IMR-90 (cell line): ENCODE results near the gene TOP3B. TPM values are rescaled to one million over a fixed set of nuclear protein-coding genes. Genes with fewer than 3 reads are reported as not detected.

Source experiments
- ATAC-seq: fragments of 200-7000 bp; cut with Tn5 transposase; 2 replicates; pipeline ENCODE4 v1.9.1; 2020; ENCODE audit warnings: low read depth, mild to moderate bottlenecking, moderate library complexity
- BruUV-seq: library from RNA; stranded (reverse); fragments of 400-500 nt; replicated peaks from 2 replicates; lab custom pipeline; 2021; lab: Mats Ljungman, UMichigan
- CTCF ChIA-PET: fragments of 300-600 bp; formaldehyde crosslinking; extraction: SDS; loops from one replicate; lab custom pipeline; 2021; ENCODE audit warnings: antibody characterized with exemption; lab: Yijun Ruan, JAX
- POLR2A ChIA-PET: fragments of 300-600 bp; sonication (Branson Sonifier 250); formaldehyde crosslinking; loops from one replicate; lab custom pipeline; 2022; ENCODE audit warnings: antibody characterized with exemption; ENCODE audit not compliant: unreplicated experiment; lab: Charles Lee
- DNase-seq: peaks from one replicate; pipeline ENCODE4 v3.0.0; 2013
- H2AFZ ChIP-seq: replicated peaks from 2 replicates; pipeline ENCODE3; 2013; ENCODE audit warnings: low read length, mild to moderate bottlenecking; ENCODE audit not compliant: poor library complexity
- H2AK5ac ChIP-seq: 2 replicates; pipeline ENCODE4 v1.6.1; 2013; ENCODE audit warnings: low read depth, low read length, inconsistent platforms
- H2AK9ac ChIP-seq: replicated peaks from 2 replicates; pipeline ENCODE3; 2013; ENCODE audit warnings: mild to moderate bottlenecking, low read depth, low read length, moderate library complexity; ENCODE audit not compliant: poor library complexity
- H2BK120ac ChIP-seq: 2 replicates; pipeline ENCODE4 v1.6.1; 2013; ENCODE audit warnings: low read depth, low read length, inconsistent platforms
- H2BK15ac ChIP-seq: 3 replicates; pipeline ENCODE4 v1.6.1; 2013; ENCODE audit warnings: low read depth, low read length, inconsistent platforms
- H2BK20ac ChIP-seq: 2 replicates; pipeline ENCODE4 v1.6.1; 2013; ENCODE audit warnings: low read depth, mild to moderate bottlenecking, inconsistent platforms, low read length, moderate library complexity
- H2BK5ac ChIP-seq: 2 replicates; pipeline ENCODE4 v1.6.1; 2013; ENCODE audit warnings: mild to moderate bottlenecking, low read depth, low read length, inconsistent platforms; ENCODE audit not compliant: poor library complexity, severe bottlenecking
- H3K14ac ChIP-seq: replicated peaks from 2 replicates; pipeline ENCODE4 v1.6.1; 2013; ENCODE audit warnings: low read depth, low read length, inconsistent platforms
- H3K18ac ChIP-seq: 2 replicates; pipeline ENCODE4 v1.6.1; 2013; ENCODE audit warnings: low read depth, low read length, control low read depth
- H3K23ac ChIP-seq: 2 replicates; pipeline ENCODE4 v1.6.1; 2013; ENCODE audit warnings: low read depth, low read length, inconsistent platforms
- H3K27ac ChIP-seq: 2 replicates; pipeline ENCODE4 v1.5.1; 2013; ENCODE audit warnings: mild to moderate bottlenecking, control low read depth, low read length; ENCODE audit not compliant: insufficient read depth
- H3K27me3 ChIP-seq: 2 replicates; pipeline ENCODE4 v1.6.1; 2013; ENCODE audit warnings: low read length; ENCODE audit not compliant: control insufficient read depth, insufficient read depth
- H3K36me3 ChIP-seq: 2 replicates; pipeline ENCODE4 v1.6.1; 2013; ENCODE audit warnings: low read length, mixed read lengths; ENCODE audit not compliant: control insufficient read depth, insufficient read depth
- H3K4ac ChIP-seq: 2 replicates; pipeline ENCODE4 v1.6.1; 2013; ENCODE audit warnings: low read depth, low read length, inconsistent platforms
- H3K4me1 ChIP-seq: 2 replicates; pipeline ENCODE4 v1.6.1; 2013; ENCODE audit warnings: low read length, mixed read lengths; ENCODE audit not compliant: control insufficient read depth, insufficient read depth
- H3K4me2 ChIP-seq: 2 replicates; pipeline ENCODE4 v1.6.1; 2013; ENCODE audit warnings: low read depth, mild to moderate bottlenecking, control low read depth, low read length, moderate library complexity
- H3K4me3 ChIP-seq: 2 replicates; pipeline ENCODE4 v1.5.1; 2013; ENCODE audit warnings: low read depth, mild to moderate bottlenecking, control low read depth, low read length, moderate library complexity; ENCODE audit not compliant: insufficient read depth
- H3K56ac ChIP-seq: 2 replicates; pipeline ENCODE4 v1.6.1; 2013; ENCODE audit warnings: low read length, inconsistent platforms; ENCODE audit not compliant: insufficient read depth; ENCODE audit errors: extremely low read depth
- H3K79me1 ChIP-seq, 2 experiments: 2 replicates each; pipeline ENCODE4 v1.6.1; 2013; ENCODE audit warnings: low read length in 2 of 2, inconsistent platforms in 1 of 2, low read depth in 1 of 2
- H3K9ac ChIP-seq: 2 replicates; pipeline ENCODE4 v1.6.1; 2013; ENCODE audit warnings: low read depth, low read length, control low read depth
- H3K9me1 ChIP-seq: 2 replicates; pipeline ENCODE4 v1.6.1; 2013; ENCODE audit warnings: low read length, inconsistent platforms; ENCODE audit not compliant: insufficient read depth
- H3K9me3 ChIP-seq: 2 replicates; pipeline ENCODE4 v1.6.1; 2013; ENCODE audit warnings: low read length; ENCODE audit not compliant: control insufficient read depth, insufficient read depth
- H4K20me1 ChIP-seq: 2 replicates; pipeline ENCODE4 v1.6.1; 2013; ENCODE audit warnings: low read length, inconsistent platforms; ENCODE audit not compliant: insufficient read depth
- H4K5ac ChIP-seq: 2 replicates; pipeline ENCODE4 v1.6.1; 2013; ENCODE audit warnings: mild to moderate bottlenecking, low read depth, low read length, control low read depth
- H4K8ac ChIP-seq, 2 experiments: 2 replicates each; pipeline ENCODE4 v1.6.1; 2013; ENCODE audit warnings: low read depth in 2 of 2, low read length in 2 of 2, control low read depth in 1 of 2, inconsistent platforms in 1 of 2
- H4K91ac ChIP-seq: 2 replicates; pipeline ENCODE4 v1.6.1; 2013; ENCODE audit warnings: low read depth, low read length, inconsistent platforms; ENCODE audit not compliant: insufficient read depth
- BHLHE40 ChIP-seq: fragments of 150-350 bp; IDR thresholded peaks from 2 replicates; pipeline ENCODE4 v1.6.1; 2016; ENCODE audit warnings: mild to moderate bottlenecking, low read depth, low read length
- CEBPB ChIP-seq: IDR thresholded peaks from 2 replicates; pipeline ENCODE4 v1.6.1; 2012; ENCODE audit warnings: low read depth, low read length, improper control_type of control experiment
- CHD1 ChIP-seq: IDR thresholded peaks from 2 replicates; pipeline ENCODE4 v1.6.1; 2012; ENCODE audit warnings: low read depth, low read length, improper control_type of control experiment
- MAFK ChIP-seq: IDR thresholded peaks from 2 replicates; pipeline ENCODE4 v1.6.1; 2012; ENCODE audit warnings: low read depth, low read length, improper control_type of control experiment
- MAZ ChIP-seq: IDR thresholded peaks from 2 replicates; pipeline ENCODE4 v1.6.1; 2012; ENCODE audit warnings: low read depth, mild to moderate bottlenecking, low read length, improper control_type of control experiment, moderate library complexity, borderline replicate concordance
- MXI1 ChIP-seq: IDR thresholded peaks from 2 replicates; pipeline ENCODE4 v1.6.1; 2012; ENCODE audit warnings: low read depth, mild to moderate bottlenecking, low read length, moderate library complexity, borderline replicate concordance
- NFE2L2 ChIP-seq: fragments of 150-350 bp; IDR thresholded peaks from 2 replicates; pipeline ENCODE4 v1.6.1; 2016; ENCODE audit warnings: low read depth, mild to moderate bottlenecking, low read length
- POLR2A ChIP-seq: IDR thresholded peaks from 2 replicates; pipeline ENCODE4 v1.6.1; 2012; ENCODE audit warnings: mild to moderate bottlenecking, low read depth, low read length
- RAD21 ChIP-seq: IDR thresholded peaks from 2 replicates; pipeline ENCODE4 v1.6.1; 2012; ENCODE audit warnings: low read length, improper control_type of control experiment
- RCOR1 ChIP-seq: IDR thresholded peaks from 2 replicates; pipeline ENCODE4 v1.6.1; 2012; ENCODE audit warnings: mild to moderate bottlenecking, low read length, improper control_type of control experiment; ENCODE audit not compliant: insufficient replicate concordance
- RFX5 ChIP-seq: IDR thresholded peaks from 2 replicates; pipeline ENCODE4 v1.8.0; 2012; ENCODE audit warnings: low read depth, mild to moderate bottlenecking, low read length, moderate library complexity
- WGBS, 2 experiments: methylation state at CpG; one replicate each; pipeline versions ENCODE4 v1.1.5 to v1.1.7; 2013; ENCODE audit warnings: missing lambda C conversion rate in 2 of 2; ENCODE audit not compliant: insufficient read length in 1 of 2; ENCODE audit errors: extremely low coverage in 2 of 2; 5-methylcytosine and 5-hydroxymethylcytosine counted together
- dilution Hi-C: fragments of 300-500 bp; cut with HindIII; formaldehyde crosslinking; loops from one replicate; pipeline ENCODE4 v1.14.3; 2018; ENCODE audit warnings: low sequenced_read_pairs; ENCODE audit not compliant: unreplicated experiment
- in situ Hi-C: fragments of 300-500 bp; cut with MboI; formaldehyde crosslinking; loops from 3 replicates; pipeline ENCODE4 v1.14.3; 2019; ENCODE audit warnings: low sequenced_read_pairs, inconsistent platforms, mixed read lengths
- intact Hi-C: fragments of 100-400 bp; cut with micrococcal nuclease; formaldehyde crosslinking; loops from 2 replicates; pipeline ENCODE4 v1.10.0; 2022
- polyA plus RNA-seq, 3 experiments: library from polyadenylated mRNA; depleted of rRNA; stranded (reverse); fragments of >200 nt; gene quantifications; 2 replicates each; pipeline ENCODE4 v1.2.3, GENCODE V29; 2012; ENCODE audit warnings: low replicate concordance in 1 of 3
- total RNA-seq: library from RNA; depleted of rRNA; stranded (reverse); fragments of >200 nt; gene quantifications from 2 replicates; pipeline ENCODE4 v1.2.3, GENCODE V29; 2012
- TF ChIP-seq, protein P1 (sequence below): fragments of 150-350 bp; IDR thresholded peaks from 2 replicates; pipeline ENCODE4 v1.6.1; 2017; ENCODE audit warnings: mild to moderate bottlenecking, antibody characterized with exemption, low read length, low read depth
- TF ChIP-seq, protein P2 (sequence below): fragments of 150-350 bp; IDR thresholded peaks from 2 replicates; pipeline ENCODE4 v1.6.1; 2016; ENCODE audit warnings: low read depth, mild to moderate bottlenecking, low read length, moderate library complexity, borderline replicate concordance
- TF ChIP-seq, protein P3 (sequence below): conservative IDR thresholded peaks from 2 replicates; pipeline ENCODE4 v1.5.1; 2012; ENCODE audit warnings: mild to moderate bottlenecking, low read depth, low read length, improper control_type of control experiment

The TOP3B gene
- total and polyA plus RNA-seq, 2 of the 4 experiments (the other 2 are of a cell fraction) = 23.0 to 23.5 TPM

DNA sequence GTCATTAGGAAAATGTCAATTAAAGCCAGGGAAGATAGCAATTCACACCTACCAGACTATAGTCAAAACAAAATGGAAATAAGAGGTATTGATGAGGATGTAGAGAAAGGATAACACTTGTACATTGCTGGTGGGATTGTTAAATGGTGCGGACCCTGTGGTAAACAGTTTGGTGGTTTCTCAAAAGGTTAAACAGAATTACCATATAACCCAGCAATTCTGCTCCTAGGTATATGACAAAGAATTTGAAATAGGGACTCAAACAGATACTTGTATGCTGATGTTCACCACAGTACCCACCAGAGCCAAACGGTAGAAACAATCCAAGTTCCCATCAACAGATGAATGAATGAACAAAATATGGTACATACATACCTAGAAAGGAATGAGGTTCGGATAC is 33.0 kb upstream of the TOP3B start:
- Histone ChIP-seq H3K14ac (no peak overlapping the region), H3K18ac (no peak overlapping the region), H3K9me3 (no peaks in the 10 kb centered on the region), H3K56ac (no peak overlapping the region), H3K9me1 (no peaks in the 10 kb centered on the region), H3K9ac (no peak overlapping the region), H4K20me1 (no peaks in the 10 kb centered on the region), H2BK5ac (no peak overlapping the region), H3K79me1 (no peaks in the 10 kb centered on the region), H3K4ac (no peak overlapping the region), H3K4me2 (no peak overlapping the region), H4K91ac (no peak overlapping the region), H2BK15ac (no peak overlapping the region), H3K4me1 (no peaks in the 10 kb centered on the region), H2AFZ (no peak overlapping the region), H2BK120ac (no peak overlapping the region), H4K5ac (no peak overlapping the region), H3K36me3 (no peaks in the 10 kb centered on the region), H3K23ac (no peak overlapping the region), H4K8ac (no peak overlapping the region), H3K27me3 (peaks cover 6% of the 10 kb centered on the region), H3K27ac (no peak overlapping the region), H2AK5ac (no peak overlapping the region), H2AK9ac (no peak overlapping the region), H2BK20ac (no peak overlapping the region), H3K4me3 (no peak overlapping the region)
- no peak for TF ChIP-seq MAZ
- TF ChIP-seq MXI1 = no peak
- TF ChIP-seq RCOR1 = no peak
- TF ChIP-seq BHLHE40 = no peak
- no peak for TF ChIP-seq POLR2A
- TF ChIP-seq, protein P1, sequence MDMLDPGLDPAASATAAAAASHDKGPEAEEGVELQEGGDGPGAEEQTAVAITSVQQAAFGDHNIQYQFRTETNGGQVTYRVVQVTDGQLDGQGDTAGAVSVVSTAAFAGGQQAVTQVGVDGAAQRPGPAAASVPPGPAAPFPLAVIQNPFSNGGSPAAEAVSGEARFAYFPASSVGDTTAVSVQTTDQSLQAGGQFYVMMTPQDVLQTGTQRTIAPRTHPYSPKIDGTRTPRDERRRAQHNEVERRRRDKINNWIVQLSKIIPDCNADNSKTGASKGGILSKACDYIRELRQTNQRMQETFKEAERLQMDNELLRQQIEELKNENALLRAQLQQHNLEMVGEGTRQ = no peak
- TF ChIP-seq, protein P2, sequence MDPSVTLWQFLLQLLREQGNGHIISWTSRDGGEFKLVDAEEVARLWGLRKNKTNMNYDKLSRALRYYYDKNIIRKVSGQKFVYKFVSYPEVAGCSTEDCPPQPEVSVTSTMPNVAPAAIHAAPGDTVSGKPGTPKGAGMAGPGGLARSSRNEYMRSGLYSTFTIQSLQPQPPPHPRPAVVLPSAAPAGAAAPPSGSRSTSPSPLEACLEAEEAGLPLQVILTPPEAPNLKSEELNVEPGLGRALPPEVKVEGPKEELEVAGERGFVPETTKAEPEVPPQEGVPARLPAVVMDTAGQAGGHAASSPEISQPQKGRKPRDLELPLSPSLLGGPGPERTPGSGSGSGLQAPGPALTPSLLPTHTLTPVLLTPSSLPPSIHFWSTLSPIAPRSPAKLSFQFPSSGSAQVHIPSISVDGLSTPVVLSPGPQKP = no peak
- TF ChIP-seq CHD1 = no peak
- no peak for TF ChIP-seq CEBPB
- TF ChIP-seq RFX5 = no peak
- TF ChIP-seq RAD21 = no peak
- TF ChIP-seq, protein P3, sequence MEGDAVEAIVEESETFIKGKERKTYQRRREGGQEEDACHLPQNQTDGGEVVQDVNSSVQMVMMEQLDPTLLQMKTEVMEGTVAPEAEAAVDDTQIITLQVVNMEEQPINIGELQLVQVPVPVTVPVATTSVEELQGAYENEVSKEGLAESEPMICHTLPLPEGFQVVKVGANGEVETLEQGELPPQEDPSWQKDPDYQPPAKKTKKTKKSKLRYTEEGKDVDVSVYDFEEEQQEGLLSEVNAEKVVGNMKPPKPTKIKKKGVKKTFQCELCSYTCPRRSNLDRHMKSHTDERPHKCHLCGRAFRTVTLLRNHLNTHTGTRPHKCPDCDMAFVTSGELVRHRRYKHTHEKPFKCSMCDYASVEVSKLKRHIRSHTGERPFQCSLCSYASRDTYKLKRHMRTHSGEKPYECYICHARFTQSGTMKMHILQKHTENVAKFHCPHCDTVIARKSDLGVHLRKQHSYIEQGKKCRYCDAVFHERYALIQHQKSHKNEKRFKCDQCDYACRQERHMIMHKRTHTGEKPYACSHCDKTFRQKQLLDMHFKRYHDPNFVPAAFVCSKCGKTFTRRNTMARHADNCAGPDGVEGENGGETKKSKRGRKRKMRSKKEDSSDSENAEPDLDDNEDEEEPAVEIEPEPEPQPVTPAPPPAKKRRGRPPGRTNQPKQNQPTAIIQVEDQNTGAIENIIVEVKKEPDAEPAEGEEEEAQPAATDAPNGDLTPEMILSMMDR = no peak
- no peak for TF ChIP-seq MAFK
- TF ChIP-seq NFE2L2 = no peak
- CTCF ChIA-PET = no interaction called here
- DNase-seq (no peak), ATAC-seq (no peak)
- 80% methylated on average over 1 of the region's 3 CpGs; no CpG with 5 or more reads in 1 of the 2 experiments for WGBS, 2 experiments
- POLR2A ChIA-PET = no interaction called here
- in situ Hi-C loops = no loop called here
- intact Hi-C loops = no loop called here
- BruUV-seq = no TSS peak
- dilution Hi-C loops = no loop called here
